ENCODE measurements around the gene PLCG1. TPM values are rescaled to one million over a fixed set of nuclear protein-coding genes. Genes with fewer than 3 reads are reported as not detected.
"Not testable (repeated sequence)": the region's sequence is repeated elsewhere in the genome, so short reads cannot be mapped to it uniquely, and the experiment has no call there.

Gene PLCG1
- total RNA-seq, 4 donors from 2014 or later = 54.0 to 188 (median 91.5) TPM

GRCh38 chr20:41125530-41126457 lies 11.5 kb upstream of the PLCG1 start:
- no peak for DNase-seq (ENCODE audit: low spot score in 2 of 2)
- no peaks in the 10 kb centered on the region for H3K4me1 ChIP-seq
- 74% methylated on average over 6 of the region's 6 CpGs for WGBS
- no peaks in the 10 kb centered on the region for H3K27me3 ChIP-seq
- no peak overlapping the region for H3K27ac ChIP-seq
- H3K9me3 ChIP-seq = no peaks in the 10 kb centered on the region
- H3K36me3 ChIP-seq = peaks cover 52% of the 10 kb centered on the region
- H3K4me3 ChIP-seq = no peak overlapping the region
- TF ChIP-seq POLR2AphosphoS5 (IDR thresholded peaks at IDR 0.05) = no peak
- TF ChIP-seq EP300 (IDR thresholded peaks at IDR 0.05) = no peak
- TF ChIP-seq POLR2A (IDR thresholded peaks at IDR 0.05) = no peak
- no peak for TF ChIP-seq CTCF (IDR thresholded peaks at IDR 0.05)

- 90% methylated on average over 3 of the region's 3 CpGs for WGBS
- H3K36me3 ChIP-seq = peaks cover 43% of the 10 kb centered on the region
These were observed 10.6 kb upstream of the PLCG1 start for GRCh38 chr20:41126719-41127118.

GRCh38 chr20:41128317-41128716 lies 9.0 kb upstream of the PLCG1 start:
- not testable (repeated sequence) for H3K9me3 ChIP-seq; H3K4me1 ChIP-seq; H3K4me3 ChIP-seq; H3K27ac ChIP-seq; DNase-seq (ENCODE audit: low spot score in 2 of 2); H3K27me3 ChIP-seq
- H3K36me3 ChIP-seq = peaks cover 27% of the 10 kb centered on the region
- no CpG with 5 or more reads among the region's 3 CpGs for WGBS

More at GRCh38 chr20:41126719-41127118, 10.6 kb upstream of the PLCG1 start:
- DNase-seq (ENCODE audit: low spot score in 2 of 2) = peak in 1 of 2 donors; percentile 24
- TF ChIP-seq POLR2AphosphoS5 (IDR thresholded peaks at IDR 0.05) (no peak), CTCF (IDR thresholded peaks at IDR 0.05) (no peak), EP300 (IDR thresholded peaks at IDR 0.05) (no peak), POLR2A (IDR thresholded peaks at IDR 0.05) (no peak)
- Histone ChIP-seq H3K9me3 (no peaks in the 10 kb centered on the region), H3K4me1 (no peaks in the 10 kb centered on the region), H3K27me3 (no peaks in the 10 kb centered on the region), H3K27ac (no peak overlapping the region), H3K4me3 (no peak overlapping the region)

DNA sequence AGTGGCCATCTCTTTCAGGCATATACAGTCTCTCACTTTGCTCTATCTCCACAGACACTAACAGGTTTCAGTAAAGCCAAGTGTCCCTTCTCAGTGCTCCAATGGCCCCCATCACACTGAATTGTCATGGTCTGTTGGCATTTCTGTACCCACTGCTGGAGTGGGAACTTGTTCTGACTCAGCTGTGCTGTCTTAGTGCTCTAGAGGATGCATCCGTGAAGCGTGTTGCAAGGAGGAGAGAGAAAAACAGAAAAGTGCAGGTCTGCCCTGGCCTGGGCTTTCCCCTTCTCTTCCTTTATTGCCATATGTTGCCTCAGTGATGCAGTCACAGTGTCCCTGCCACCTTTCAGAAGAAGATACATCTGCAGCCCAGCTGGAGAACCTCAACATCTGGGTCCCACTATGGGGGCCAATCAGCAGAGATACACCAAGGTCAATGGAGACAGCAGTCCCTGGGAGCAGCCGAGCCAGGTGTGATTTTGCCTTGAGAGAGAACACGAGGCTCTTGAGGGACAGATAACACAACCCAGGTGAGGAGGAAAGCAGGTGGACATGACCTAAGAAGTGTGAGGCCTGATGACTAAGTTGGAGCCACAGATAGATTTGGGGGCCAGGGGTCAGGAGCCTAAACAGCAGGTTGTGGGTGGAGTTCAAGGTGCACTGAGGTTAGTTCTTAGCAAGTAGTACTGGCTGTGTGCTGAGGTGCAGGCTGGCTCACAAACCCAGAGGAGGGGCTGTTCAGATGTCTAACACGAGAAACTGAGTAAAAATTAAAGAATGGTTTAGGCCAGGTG lies 5.6 kb upstream of the PLCG1 start:
- no peaks in the 10 kb centered on the region for H3K36me3 ChIP-seq
- TF ChIP-seq POLR2A (IDR thresholded peaks at IDR 0.05) (no peak), POLR2AphosphoS5 (IDR thresholded peaks at IDR 0.05) (no peak), CTCF (IDR thresholded peaks at IDR 0.05) (no peak), EP300 (IDR thresholded peaks at IDR 0.05) (no peak)
- peak in 1 of 2 donors; percentile 62 for DNase-seq (ENCODE audit: low spot score in 2 of 2)
- 78% methylated on average over 5 of the region's 5 CpGs for WGBS
- no peak overlapping the region for H3K4me3 ChIP-seq
- H3K27me3 ChIP-seq = no peaks in the 10 kb centered on the region
- no peak overlapping the region for H3K27ac ChIP-seq
- no peaks in the 10 kb centered on the region for H3K9me3 ChIP-seq
- H3K4me1 ChIP-seq = peaks cover 40% of the 10 kb centered on the region

DNA sequence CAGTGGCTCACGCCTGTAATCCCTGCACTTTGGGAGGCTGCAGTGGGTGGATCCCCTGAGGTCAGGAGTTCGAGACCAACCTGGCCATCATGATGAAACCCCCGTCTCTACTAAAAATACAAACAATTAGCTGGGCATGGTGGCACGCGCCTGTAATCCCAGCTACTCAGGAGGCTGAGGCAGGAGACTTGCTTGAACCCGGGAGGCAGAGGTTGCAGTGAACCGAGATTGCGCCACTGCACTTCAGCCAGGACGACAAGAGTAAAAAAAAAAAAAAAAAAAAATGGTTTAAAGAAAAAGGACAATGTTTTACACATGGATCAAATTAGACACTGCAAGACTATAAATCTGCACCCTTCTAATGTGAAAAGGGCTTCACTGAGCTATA lies 5.0 kb upstream of the PLCG1 start:
- peak in 1 of 2 donors; percentile 50 for DNase-seq (ENCODE audit: low spot score in 2 of 2)
- 73% methylated on average over 9 of the region's 9 CpGs for WGBS

More for the DNA sequence above, 5.0 kb upstream of the PLCG1 start:
- not testable (repeated sequence) for H3K27ac ChIP-seq, H3K9me3 ChIP-seq, H3K36me3 ChIP-seq, H3K4me3 ChIP-seq, H3K27me3 ChIP-seq
- peaks cover 40% of the 10 kb centered on the region for H3K4me1 ChIP-seq

All from suprapubic skin (tissue), 4 donors.